GM18909 (cell line): ENCODE measurements around the gene CCNJL.
"Not testable (repeated sequence)": the region's sequence is repeated elsewhere in the genome, so short reads cannot be mapped to it uniquely, and the experiment has no call there.

Experiments used
- ATAC-seq: cut with Tn5 transposase; IDR thresholded peaks from one replicate; pipeline ENCODE4 v1.9.1; 2021; ENCODE audit warnings: mild to moderate bottlenecking; ENCODE audit not compliant: unreplicated experiment, poor library complexity

Gene CCNJL

DNA sequence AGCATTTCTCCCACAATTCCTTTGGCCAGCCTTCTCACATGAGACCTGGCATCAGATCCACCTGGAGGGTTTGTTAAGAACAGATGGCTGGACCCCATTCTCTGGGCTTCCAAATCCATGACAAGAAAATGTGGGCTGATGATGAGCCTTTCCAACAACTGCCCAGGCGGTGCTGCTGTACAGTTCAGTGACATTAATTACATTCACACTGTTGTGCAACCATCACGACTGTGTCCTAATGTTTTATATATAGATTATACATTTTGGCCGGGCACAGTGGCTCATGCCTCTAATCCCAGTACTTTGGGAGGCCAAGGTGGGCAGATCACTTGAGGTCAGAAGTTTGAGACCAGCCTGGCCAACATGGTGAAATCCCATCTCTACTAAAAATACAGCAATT lies 22.4 kb upstream of the CCNJL start:
- ATAC-seq, result not testable (repeated sequence)

DNA sequence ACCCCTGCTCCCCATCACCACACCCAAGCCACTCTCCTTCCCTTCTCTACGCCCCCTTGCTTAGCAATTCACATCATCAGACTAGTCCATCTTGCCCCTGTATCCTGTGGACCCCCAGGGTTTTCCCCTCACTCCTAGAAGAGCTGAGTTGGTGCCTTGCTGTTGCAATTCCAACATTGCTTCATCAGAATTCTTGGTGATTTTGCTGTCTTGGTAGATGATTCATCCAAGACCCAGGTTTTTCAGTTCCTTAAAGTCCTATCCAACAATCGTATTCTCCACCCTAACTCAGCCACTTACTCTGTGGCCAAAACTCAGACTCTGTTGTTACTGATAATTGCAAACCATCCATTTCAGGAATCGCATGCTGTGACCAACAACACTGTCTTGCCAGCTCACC lies 21.4 kb upstream of the CCNJL start:
- ATAC-seq, result no peak

DNA sequence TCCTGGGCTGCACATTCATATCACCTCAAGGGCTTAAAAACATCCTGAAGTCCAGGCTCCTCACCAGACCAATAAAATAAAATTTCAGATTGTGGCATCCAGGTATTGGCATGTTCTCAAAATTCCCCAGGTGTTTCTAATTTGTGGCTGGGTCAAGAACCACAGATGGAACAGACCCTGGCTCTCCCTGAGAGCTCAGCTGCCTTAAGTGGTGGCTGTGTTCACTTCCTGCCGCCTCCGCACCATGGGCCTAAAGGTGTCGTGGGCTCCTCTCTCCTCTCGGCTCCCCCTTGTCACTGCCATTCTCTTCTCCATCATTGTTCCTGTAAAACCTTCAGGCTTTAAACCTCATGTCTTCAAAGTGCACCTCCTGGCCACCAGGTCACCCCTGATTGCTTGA lies 17.8 kb upstream of the CCNJL start:
- ATAC-seq, result no peak

DNA sequence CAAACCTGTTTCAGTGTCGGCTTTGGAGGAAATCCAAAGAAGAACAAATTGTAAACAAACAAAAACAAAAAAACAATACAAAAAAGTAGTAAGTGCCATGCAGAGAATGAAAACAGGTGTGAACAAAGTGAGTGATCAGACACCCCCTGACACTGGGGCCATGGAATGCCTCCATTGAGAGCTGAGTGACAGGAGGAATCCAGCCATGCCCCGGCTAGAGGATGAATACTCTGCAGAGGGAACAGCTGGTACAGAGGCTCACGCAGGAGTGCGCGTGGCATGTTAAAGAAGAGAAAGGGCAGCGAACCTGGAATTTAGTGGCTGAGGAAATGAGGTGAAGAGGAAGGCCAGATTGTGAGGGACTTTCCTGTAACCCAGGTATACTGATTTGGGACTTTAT lies 15.5 kb upstream of the CCNJL start:
- no peak for ATAC-seq

DNA sequence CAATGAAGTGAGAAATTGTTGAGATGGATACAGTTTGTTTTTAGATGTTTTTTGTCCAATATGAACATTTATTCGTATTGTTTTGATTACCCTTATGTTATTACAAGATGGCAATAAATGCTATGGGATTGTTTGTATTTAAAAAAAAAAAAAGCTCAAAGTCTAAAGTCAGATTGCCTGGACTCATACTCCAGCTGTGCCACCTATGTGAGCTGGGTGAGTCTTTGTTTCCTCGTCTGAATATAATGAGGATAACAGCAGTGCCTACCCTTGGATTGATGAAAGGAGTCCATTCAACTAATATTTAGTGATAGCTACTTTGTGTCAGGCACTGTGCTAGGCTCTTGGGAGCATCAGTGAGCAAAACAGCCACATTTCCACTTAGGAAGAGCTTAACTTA lies 14.6 kb upstream of the CCNJL start:
- no peak for ATAC-seq

DNA sequence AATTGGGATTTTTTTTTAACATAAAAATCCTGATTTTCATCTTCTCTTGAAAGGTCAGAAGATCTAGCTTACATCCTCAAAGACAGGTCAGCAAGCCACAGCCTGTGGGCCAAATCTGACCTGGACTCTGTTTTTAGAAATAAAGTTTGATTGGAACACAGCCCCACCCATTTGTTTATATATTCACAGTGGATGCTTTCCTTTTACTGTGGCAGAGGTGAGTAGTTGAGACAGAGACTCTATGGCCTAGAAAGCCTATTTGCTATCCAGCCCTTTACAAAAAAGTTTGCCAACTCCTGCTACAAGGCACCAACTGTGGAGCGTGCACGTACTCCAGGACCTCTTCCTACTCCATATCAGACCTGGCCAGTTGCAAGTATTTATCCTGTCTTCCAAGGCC lies 13.4 kb upstream of the CCNJL start:
- no peak for ATAC-seq

DNA sequence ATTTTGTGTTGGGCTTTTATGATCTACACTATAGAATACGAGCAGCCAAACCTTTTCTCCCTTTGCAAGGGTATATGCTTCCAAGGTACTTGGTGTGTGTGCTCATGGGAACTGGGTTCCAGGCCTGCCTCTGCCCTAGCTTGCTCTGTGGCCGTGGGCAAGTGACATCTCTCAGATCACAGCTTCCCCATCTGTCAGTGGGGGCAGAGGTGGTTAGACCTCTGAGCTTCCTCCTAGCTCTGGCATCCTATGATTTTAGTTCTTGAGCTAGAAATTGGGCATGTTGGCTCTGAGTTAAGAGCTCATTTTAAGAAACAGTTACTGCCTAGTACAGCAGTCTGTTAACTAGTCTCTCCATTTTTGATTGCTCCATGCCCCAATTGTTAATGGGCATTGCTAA lies 12.5 kb upstream of the CCNJL start:
- no peak for ATAC-seq

DNA sequence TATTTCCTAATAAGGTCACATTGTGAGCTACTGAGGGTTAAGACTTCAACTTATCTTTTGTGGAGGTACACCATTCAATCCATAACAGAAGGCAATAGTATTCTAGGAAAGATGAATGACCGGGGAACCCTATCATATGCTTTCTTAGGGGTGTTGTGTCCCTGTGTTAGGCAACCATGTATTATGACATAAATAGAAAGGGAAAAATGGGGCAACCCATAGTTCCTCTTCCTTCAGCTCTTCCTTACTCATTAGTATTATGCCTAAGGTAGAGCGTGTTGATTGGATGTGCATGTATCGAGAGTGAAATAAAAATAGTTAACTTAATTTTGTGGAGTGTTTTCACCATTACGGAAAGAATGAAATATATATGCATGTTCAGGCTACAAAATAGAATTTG lies 6.0 kb upstream of the CCNJL start:
- no peak for ATAC-seq

DNA sequence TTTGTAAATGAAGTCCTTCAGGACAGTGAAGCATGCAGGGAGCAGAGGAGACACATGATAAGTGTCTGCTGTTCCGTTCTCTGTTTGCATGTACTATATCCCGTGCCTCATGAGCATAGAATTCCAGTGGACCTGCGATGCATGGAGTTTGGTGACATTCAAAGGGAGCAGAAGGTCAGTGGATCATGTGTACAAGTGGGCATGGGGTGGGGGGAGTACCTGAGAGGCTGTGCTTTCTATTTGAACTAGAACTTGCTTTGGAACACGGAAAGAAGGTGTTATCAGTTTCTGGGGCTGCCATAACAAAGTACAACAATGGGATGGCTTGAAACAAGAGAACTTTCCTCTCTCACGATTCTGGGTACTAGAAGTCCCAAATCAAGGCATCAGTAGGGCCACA lies 5.1 kb upstream of the CCNJL start:
- ATAC-seq, result no peak

DNA sequence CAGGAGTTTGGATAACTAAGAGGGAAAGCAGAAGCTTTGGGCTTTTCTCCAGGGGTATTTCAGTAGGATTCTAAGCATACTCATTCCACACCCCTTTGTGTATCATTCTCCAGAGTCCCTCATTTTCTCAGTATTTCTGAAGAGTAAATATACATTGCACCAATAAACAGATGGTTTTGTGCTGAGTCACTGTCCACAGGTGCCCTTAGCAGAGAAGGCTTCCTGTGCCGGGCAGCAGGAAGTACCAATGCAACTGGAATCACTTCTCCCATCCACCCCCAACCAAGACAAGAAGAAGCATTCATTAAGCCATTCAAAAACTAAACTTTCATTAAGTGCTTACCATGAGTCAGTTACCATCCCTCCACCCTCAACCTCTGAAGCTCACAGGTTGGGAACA lies 3.6 kb upstream of the CCNJL start:
- no peak for ATAC-seq

DNA sequence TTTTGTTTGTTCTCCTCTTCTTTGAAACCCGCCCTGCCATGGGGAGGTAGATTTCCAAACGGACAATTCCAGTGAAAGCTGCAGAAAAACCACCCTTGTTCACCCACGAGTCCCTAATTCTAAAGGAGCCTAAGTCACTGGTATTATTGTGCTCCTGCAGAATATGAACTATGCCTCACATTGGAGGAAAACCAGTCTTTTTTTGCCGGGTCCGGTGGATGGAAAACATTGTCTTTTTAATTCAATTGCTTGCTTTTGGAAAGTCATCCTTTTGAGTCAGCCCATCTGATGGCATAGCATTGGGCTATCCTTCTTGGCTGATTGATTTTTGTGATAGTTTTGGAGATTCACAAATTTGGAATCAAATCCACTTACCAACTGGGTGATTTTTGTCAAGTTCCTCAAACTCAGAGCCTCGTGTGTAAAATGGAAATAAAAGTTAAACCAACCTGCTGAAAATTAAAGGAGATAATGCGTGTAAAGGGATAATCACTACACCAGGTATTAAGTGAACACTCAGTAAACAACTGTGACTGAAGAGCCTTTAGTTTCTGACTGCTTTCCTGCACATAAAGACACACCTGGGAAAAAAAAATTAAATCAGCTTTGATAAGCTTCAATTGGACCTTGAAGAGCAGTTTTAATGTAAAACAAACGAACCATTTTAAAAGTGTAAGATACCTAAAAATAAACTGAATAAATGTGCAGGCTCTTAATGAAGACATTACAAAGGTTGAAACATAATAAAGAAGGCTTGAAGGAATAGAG lies 780 bp upstream of the CCNJL start:
- ATAC-seq, result no peak

DNA sequence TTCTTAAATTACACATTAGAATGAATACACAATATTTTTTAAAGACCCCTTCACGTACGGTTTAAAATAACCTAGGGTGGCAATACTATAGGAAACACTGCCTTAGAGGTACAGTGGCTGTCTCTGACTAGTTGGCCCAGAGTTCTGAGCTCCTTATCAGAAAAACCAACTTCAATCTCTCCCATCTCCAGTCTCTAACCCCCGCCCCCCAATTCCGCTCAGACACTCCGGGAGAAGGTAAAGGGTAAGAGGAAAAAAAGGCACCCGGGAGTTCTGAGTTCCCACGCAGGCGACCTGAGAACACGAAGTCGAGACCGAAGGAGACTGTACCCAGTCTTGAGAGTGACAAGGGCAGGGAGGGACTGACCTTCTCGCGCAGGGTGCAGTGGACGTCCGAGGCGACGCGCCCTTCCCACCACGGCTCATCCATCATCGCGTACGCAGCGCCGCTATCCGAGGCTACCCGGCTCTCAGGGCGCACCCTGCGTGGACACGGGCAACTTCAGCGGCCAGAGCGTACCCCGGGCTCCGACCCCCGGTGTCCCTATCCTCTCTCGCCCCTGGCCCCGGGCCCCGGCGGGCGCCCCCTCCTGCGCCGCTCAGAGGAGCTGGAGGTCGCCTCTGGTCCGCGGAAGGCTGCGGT lies 752 bp downstream of the CCNJL start:
- ATAC-seq, result peak; percentile 15

DNA sequence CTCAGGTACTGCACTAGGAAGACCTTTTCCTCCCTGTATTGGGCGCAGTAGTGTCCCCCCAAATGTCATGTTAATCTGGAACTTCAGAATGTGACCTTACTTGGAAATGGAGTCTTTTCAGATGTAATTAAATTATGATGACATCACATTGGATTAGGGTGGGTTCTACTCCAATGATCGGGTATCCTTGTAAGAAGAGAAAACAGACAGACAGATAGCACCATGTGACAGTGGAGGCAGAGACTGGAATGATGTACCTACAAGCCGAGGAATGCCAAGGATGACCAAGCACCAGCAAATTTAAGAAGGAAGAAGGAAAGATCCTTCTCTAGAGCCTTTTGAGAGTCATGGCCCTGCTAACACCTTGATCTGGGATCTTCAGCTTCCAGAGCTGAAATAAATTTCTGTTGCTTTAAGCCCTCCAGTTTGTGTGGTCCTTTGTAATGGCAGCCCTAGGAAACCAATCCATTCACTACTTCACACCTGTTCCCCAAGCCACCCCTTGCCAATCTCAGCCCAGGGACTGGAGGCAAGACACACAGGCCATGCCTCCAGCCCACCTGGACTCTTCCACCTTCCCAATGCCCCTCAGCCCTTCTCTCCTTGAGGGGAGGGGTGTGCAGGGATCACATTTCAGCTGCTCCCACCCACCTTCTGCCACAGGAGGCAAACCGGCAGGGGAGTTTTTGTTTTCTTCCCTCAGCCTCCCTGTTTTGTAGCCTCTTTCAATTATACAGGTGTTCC lies 1.6 kb downstream of the CCNJL start:
- ATAC-seq, result no peak

DNA sequence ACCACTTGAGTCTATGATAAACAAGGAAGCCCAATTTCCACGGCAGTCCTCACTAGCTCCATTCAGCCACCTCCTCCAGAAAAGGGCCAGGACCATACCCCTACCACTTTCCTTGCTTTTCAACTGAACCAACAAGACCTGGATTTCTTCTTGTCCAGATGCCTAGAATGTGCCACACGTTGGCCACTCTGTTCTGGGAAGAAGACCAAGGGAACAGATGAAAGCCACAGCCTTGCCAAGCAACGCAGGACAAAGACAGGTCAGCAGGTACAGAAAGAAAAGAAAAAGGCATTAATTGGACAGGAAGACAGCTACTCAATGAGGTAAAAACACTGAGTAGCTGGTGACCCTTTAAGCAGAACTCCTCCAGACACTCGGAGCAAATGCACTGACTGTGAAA lies 2.2 kb downstream of the CCNJL start:
- no peak for ATAC-seq

DNA sequence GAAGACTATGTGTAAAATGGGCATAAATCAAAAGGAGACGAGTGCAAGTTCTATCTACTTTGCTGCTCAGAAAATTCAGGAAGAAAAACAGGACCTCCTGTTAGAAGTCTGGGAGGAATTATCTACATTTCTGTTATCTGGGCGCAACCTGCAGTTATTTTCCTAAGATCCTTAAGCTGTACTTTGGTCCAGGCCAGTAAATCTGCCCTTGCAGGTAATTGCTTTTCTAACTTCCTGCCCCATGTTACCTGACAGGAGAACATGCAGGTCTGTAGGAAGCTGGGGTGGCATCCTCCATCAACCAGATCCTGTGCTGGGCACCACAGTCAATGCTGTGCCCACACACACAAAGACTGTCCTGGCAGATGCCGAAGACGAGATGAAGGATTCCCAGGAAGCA lies 5.7 kb downstream of the CCNJL start:
- no peak for ATAC-seq

DNA sequence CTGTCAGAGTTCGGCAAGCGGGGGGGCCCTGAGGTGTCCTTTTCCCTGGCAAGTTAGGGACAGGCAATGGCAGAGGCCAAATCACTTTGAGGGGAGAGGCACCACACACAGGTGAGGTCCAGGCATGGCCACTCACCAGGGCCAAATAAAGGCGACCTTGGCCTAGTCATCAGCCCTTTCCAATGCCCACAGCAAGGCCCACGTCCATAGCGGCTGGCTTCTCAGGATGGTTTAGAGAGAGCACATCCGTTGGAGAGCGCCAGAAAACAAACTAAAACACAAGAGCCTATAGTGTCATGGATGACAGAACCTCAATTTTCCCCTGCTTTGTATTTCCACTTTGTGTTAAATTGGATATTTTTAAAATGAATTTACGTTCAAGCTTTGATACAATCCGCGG lies 7.0 kb downstream of the CCNJL start:
- no peak for ATAC-seq

DNA sequence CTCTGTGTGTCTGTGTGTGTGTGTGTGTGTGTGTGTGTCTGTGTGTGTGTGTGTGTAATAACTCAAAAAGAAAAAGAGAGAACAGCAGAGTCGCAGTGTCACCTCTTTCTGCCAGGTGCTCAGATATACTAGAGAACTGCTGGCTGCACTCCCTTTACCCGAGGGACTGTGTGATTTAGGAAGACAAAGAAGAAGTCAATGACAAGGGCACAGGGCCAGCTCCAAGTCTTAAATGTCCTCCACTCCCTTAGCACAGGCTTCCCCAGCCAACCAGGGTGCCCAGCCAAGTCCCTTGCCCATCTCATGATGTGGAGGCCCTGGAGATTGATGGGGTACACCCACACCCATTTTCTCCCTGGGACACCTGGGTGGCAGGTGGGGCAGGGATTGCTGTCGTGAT lies 8.7 kb downstream of the CCNJL start:
- no peak for ATAC-seq

DNA sequence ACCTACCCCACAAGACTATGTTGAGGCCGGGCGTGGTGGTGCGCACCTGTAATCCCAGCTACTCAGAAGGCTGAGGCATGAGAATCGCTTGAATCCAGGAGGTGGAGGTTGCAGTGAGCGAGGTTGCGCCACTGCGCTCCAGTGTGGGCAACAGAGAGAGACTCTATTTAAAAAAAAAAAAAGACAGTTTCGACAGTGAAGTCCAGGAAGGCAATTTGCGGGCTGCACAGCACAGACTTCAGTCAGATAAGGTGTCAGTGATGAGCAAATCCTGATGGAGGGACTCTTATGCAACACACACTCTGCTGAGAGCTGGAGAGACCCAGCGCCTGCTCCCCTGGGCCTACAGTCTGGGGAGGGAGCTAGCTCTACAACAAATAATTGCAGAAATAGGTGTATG lies 14.2 kb downstream of the CCNJL start:
- no peak for ATAC-seq

DNA sequence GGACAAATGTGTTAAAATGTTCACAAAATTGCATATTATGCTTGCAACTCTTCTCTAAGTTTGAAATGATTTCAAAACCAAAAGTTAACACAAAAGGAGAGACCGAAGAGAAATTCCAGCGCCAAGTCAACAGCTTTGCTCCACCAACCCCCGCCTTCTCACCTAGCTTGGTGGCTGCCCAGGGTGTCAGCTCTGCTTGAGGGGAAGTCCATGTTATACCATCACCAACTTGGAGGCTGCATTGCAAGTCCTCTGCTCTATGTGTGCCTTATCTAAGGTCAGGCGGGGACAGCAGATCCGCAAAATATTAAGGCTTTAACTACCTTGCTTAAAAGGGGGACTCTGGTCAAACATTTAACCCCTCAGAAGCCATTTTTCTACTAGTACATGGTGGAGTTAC lies 14.6 kb downstream of the CCNJL start:
- no peak for ATAC-seq

DNA sequence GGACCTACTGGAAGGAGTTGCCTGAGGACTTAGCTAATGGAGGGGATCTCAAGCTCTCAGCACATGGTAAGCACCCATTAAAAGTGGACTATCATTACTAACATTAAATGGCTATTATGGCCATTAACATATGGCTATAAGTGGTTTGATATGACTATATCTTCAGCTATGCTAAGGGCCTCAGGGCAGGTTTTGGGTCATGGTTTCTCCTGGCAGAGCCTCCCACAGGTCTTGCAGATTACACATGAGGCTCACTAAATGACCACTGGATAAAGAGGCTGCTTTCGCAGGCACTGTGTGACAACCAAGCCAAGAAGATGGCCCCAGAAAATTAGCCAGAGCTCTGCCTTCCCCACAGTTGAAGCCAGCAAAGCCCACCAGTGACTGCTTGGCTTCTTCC lies 15.4 kb downstream of the CCNJL start:
- ATAC-seq, result no peak

DNA sequence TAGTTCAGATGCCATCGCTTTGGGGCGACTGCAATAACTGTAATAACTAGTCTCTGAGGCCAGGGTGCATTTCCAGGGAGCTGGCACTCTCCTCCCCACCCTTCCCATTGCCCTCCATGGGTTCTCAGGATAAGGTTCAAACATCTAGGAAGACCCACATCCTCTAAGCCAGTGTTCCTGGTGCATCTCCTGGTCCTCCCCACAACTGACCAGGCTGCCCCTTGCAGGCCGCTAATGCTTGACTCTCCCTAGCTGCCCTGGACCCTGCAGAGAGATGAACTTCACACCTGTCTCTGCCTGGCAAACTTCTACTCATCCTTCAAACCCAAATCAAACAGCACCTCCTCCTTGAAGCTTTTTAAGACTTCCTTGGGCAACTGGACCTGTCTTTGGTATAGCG lies 15.9 kb downstream of the CCNJL start:
- ATAC-seq, result no peak
